Keratinocyte (primary cell): ENCODE measurements around the gene CRYL1.

Source experiments
- EZH2 ChIP-seq: IDR thresholded peaks from one replicate; pipeline ENCODE4 v1.6.1; 2012; ENCODE audit warnings: inconsistent platforms, mild to moderate bottlenecking, low read length, moderate library complexity
- TF ChIP-seq, protein P1 (sequence below), 3 experiments: IDR thresholded peaks in 1 of 3; conservative IDR thresholded peaks in 1 of 3; optimal IDR thresholded peaks in 1 of 3; 2 replicates in 2 of 3; 3 replicates in 1 of 3; pipeline versions ENCODE3 to v1.5.1; 2011; ENCODE audit warnings: low read length in 3 of 3, mild to moderate bottlenecking in 3 of 3, moderate library complexity in 2 of 3, control low read depth in 1 of 3, inconsistent platforms in 1 of 3; ENCODE audit not compliant: insufficient read depth in 2 of 3; ENCODE audit errors: extremely low read depth in 1 of 3

DNA sequence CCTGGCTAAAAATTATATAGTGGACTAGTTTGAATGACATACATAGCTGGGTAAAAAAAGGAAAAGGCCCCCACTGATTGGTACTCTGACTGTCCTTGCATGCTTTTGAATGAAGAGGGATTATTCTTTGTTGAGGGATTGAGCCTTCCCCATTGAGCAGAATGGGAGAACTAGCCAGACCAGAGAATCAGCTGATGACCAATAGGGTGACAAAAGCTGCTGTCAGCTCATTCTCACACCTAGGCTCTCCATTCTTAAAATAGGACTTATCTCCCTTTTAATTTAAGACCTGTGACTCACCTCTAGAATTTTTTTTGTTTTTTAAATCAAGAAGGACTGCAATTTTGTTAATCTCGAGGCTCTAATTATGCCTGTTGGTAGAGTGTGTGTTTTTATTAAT is 79.3 kb downstream of the CRYL1 start:
- TF ChIP-seq, protein P1, sequence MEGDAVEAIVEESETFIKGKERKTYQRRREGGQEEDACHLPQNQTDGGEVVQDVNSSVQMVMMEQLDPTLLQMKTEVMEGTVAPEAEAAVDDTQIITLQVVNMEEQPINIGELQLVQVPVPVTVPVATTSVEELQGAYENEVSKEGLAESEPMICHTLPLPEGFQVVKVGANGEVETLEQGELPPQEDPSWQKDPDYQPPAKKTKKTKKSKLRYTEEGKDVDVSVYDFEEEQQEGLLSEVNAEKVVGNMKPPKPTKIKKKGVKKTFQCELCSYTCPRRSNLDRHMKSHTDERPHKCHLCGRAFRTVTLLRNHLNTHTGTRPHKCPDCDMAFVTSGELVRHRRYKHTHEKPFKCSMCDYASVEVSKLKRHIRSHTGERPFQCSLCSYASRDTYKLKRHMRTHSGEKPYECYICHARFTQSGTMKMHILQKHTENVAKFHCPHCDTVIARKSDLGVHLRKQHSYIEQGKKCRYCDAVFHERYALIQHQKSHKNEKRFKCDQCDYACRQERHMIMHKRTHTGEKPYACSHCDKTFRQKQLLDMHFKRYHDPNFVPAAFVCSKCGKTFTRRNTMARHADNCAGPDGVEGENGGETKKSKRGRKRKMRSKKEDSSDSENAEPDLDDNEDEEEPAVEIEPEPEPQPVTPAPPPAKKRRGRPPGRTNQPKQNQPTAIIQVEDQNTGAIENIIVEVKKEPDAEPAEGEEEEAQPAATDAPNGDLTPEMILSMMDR (optimal IDR thresholded peaks at IDR 0.05 in 1 of 3, IDR thresholded peaks at IDR 0.05 in 1 of 3, conservative IDR thresholded peaks at IDR 0.05 in 1 of 3; ENCODE audit: extremely low read depth in 1 of 3, insufficient read depth in 2 of 3, low read length in 3 of 3), result no peak
- no peak for TF ChIP-seq EZH2
